ES-I3 (cell line): Measurements from ENCODE around the gene ANKUB1.
"Not testable (repeated sequence)": the region's sequence is repeated elsewhere in the genome, so short reads cannot be mapped to it uniquely, and the experiment has no call there.

Experiments used
- H3K36me3 ChIP-seq: 2 replicates; pipeline ENCODE4 v1.6.1; 2013; ENCODE audit warnings: mild to moderate bottlenecking, low read length, control low read depth, moderate library complexity; ENCODE audit not compliant: insufficient read depth
- H3K4me1 ChIP-seq: 2 replicates; pipeline ENCODE4 v1.6.1; 2013; ENCODE audit warnings: mild to moderate bottlenecking, control low read depth, low read length; ENCODE audit not compliant: insufficient read depth
- H3K9ac ChIP-seq: 2 replicates; pipeline ENCODE4 v1.6.1; 2013; ENCODE audit warnings: low read depth, mild to moderate bottlenecking, low read length, moderate library complexity
- H3K9me3 ChIP-seq: 2 replicates; pipeline ENCODE4 v1.6.1; 2013; ENCODE audit warnings: mild to moderate bottlenecking, low read length, moderate library complexity; ENCODE audit not compliant: control insufficient read depth, insufficient read depth

Gene ANKUB1

DNA sequence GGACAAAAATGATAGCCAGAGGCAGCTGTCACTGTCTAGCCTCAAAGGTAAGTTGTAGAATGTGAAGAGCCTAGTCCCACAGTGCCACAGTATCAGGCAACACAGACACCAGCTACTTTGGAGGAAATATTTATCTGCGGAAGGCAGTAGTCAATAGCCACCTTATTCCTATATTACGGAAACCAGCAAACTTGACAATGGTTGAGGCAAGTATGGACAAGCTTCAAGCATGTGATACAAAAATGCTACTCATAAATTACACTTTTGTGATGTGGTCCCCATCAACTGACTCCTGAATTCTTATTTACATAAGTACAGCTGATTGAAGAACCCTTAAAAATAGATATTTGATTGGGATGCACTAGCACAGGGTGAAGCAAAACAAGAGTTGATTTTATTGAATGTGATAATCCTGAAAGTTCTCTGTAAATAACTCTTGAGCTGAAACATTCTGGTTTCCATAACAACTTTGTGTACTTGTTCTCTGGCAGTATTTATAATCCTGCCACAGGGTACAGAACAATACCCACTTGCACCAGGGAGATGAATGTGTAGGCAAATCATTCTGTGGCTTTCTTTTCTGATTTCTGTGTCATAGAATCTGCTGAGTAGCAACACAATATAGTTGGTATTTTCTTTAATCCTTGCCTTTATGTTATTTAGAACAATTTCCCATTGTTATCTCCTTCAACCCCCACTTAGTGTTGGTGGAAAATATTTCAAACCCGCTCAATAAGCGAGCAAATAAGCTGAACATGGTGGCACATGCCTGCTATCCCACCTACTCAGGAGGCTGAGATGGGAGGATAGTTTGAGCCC, at the start of gene ANKUB1:
Gene ANKUB1, minus strand, starts transcription at position 103 of the 819 bp plus-strand sequence. CDS start 188 bp downstream, outside the sequence.
- Histone ChIP-seq H3K9ac (no peak within 1 kb of the TSS), H3K9me3 (no peaks in the 10 kb centered on the region), H3K4me1 (no peaks in the 10 kb centered on the region)

DNA sequence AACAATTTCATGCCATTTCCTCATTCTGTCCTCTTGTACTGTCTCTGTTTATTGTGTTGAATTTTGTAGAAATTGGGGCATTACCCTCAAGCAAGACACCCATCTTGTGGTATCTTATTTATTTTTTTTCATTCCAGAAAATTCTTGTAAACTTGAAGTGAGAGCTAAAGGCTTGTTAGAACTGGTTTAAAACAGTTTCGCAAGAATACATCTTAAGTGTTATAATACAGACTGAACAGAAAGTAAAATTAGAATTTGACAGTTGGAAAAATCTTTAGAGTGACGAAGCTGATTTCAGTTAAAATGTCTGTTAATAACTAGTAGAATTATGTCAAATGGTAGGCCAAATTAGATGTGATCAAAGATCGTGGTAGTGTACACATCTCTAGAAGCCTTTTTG, 47.5 kb upstream of the ANKUB1 start:
- Histone ChIP-seq H3K9ac (no peak overlapping the region), H3K9me3 (peaks cover 10% of the 10 kb centered on the region), H3K4me1 (no peaks in the 10 kb centered on the region), H3K36me3 (no peaks in the 10 kb centered on the region)

More for the DNA sequence above, at the start of gene ANKUB1:
- no peaks in the 10 kb centered on the region for H3K36me3 ChIP-seq

GRCh38 chr3:149839469-149839868, 47.1 kb upstream of the ANKUB1 start:
- not testable (repeated sequence) for H3K4me1 ChIP-seq, H3K36me3 ChIP-seq, H3K9ac ChIP-seq
- H3K9me3 ChIP-seq, result peaks cover 15% of the 10 kb centered on the region

DNA sequence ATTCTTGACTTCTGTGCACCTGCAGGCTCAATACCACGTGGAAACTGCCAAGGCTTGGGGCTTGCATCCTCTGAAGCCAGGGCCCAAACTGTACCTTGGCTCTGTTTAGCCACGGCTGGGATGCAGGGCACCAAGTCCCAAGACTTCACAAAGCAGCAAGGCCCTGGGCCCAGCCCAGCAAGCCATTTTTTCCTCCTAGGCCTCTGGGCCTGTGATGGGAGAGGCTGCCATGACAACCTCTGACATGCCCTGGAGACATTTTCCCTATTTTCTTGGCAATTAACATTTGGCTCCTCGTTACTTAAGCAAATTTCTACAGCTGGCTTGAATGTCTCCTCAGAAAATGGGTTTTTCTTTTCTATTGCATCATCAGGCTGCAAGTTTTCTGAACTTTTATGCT, 46.1 kb upstream of the ANKUB1 start:
- not testable (repeated sequence) for H3K36me3 ChIP-seq, H3K9ac ChIP-seq, H3K4me1 ChIP-seq
- H3K9me3 ChIP-seq, result peaks cover 20% of the 10 kb centered on the region

DNA sequence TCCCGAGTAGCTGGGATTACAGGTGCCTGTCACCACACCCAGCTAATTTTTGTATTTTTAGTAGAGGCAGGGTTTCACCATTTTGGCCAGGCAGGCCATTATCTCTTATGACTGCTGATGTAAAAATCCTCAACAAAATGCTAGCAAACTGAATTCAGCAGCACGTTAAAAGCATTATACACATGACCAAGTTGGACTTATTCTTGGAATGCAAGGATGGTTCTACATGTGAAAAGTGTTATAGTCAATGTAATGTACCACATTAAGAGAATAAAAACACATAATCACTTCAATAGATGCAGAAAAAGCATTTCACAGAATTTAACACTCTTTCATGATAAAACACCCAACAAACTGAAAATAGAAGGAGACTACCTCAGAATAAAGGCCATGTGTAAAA, 40.9 kb upstream of the ANKUB1 start:
- peaks cover 37% of the 10 kb centered on the region for H3K9me3 ChIP-seq

GRCh38 chr3:149832086-149832485, 39.7 kb upstream of the ANKUB1 start:
- H3K4me1 ChIP-seq, result no peaks in the 10 kb centered on the region
- no peak overlapping the region for H3K9ac ChIP-seq
- peaks cover 30% of the 10 kb centered on the region; the same call in 1 of the 2 replicates for H3K9me3 ChIP-seq
- no peaks in the 10 kb centered on the region for H3K36me3 ChIP-seq

More for the DNA sequence above, 40.9 kb upstream of the ANKUB1 start:
- Histone ChIP-seq H3K36me3 (no peaks in the 10 kb centered on the region), H3K4me1 (no peaks in the 10 kb centered on the region), H3K9ac (no peak overlapping the region)

DNA sequence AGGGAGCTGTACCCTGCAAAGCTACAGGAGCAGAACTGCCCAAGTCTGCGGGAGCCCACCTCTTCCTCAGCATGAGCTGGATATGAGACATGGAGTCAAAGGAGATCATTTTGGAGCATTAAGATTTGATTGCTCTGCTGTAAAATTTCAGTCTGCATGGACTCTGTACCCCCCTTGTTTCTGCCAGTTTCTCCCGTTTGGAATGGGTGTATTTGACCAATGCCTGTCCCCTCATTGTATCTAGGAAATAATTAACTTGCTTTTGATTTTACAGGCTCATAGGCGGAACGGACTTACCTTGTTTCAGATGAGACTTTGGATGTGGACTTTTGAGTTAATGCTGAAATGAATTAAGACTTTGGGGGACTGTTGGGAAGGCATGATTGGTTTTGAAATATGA, 39.0 kb upstream of the ANKUB1 start:
- peaks cover 30% of the 10 kb centered on the region; the same call in 1 of the 2 replicates for H3K9me3 ChIP-seq
- no peak overlapping the region for H3K9ac ChIP-seq

GRCh38 chr3:149830902-149831301, 38.5 kb upstream of the ANKUB1 start:
- Histone ChIP-seq H3K9ac (no peak overlapping the region), H3K36me3 (no peaks in the 10 kb centered on the region), H3K9me3 (peaks cover 30% of the 10 kb centered on the region; the same call in 1 of the 2 replicates), H3K4me1 (no peaks in the 10 kb centered on the region)

More for the DNA sequence above, 39.0 kb upstream of the ANKUB1 start:
- Histone ChIP-seq H3K36me3 (no peaks in the 10 kb centered on the region), H3K4me1 (no peaks in the 10 kb centered on the region)

DNA sequence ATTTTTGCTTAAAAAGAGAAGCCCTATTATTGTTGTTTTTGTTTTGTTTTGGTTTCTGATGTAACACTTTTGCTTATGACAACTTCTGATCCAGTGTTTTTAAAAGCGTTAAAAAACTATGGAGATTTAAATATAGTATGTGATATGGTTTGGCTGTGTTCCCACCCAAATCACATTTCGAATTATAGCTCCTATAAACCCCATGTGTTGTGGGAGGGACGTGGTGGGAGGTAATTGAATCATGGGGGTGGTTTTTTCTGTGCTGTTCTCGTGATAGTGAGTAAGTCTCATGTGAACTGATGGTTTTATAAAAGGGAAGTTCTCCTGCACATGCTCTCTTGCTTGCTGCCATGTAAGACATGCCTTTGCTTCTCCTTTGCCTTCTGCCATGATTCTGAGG, 37.3 kb upstream of the ANKUB1 start:
- not testable (repeated sequence) for H3K36me3 ChIP-seq
- peaks cover 27% of the 10 kb centered on the region; the same call in 1 of the 2 replicates for H3K9me3 ChIP-seq

DNA sequence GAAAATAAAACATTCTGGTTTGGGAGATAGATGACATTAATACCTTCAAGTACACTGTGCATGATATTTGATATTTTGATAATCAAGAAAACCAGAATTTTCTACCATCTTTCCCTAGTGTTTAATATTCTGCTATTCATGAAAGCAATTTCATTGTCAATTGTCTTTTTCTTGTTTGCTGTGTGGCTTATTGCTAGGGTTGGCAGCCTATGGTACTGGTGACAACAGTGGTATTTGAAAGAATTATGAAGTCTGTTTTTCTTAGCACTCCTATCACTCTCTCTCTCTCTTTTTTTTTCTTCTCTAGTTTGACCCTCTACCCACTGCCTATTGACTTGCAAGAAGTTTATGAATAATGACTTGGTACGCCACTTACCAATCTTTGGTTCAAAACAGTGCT, 36.0 kb upstream of the ANKUB1 start:
- H3K9ac ChIP-seq, result no peak overlapping the region
- H3K36me3 ChIP-seq, result no peaks in the 10 kb centered on the region
- H3K4me1 ChIP-seq, result no peaks in the 10 kb centered on the region
- peaks cover 18% of the 10 kb centered on the region; the same call in 1 of the 2 replicates for H3K9me3 ChIP-seq

More for the DNA sequence above, 37.3 kb upstream of the ANKUB1 start:
- not testable (repeated sequence) for H3K4me1 ChIP-seq, H3K9ac ChIP-seq

DNA sequence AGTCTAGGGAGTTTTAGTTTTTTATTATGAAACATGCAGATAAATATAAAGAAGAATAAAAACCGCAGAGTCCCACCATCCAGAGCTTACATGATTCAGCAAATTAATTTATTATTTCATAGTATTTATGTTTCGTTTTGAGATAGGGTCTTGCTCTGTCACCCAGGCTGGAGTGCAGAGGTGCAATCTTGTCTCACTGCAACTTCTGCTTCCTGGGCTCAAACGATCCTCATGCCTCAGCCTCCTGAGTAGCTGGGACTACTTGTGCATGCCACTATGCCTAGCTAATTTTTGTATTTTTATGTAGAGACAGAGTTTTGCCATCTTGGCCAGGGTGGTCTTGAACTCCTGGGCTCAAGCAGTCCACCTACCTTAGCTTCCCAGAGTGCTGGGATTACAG, 34.3 kb upstream of the ANKUB1 start:
- Histone ChIP-seq H3K4me1 (no peaks in the 10 kb centered on the region), H3K9me3 (peaks cover 11% of the 10 kb centered on the region; the same call in 1 of the 2 replicates), H3K9ac (no peak overlapping the region), H3K36me3 (no peaks in the 10 kb centered on the region)

DNA sequence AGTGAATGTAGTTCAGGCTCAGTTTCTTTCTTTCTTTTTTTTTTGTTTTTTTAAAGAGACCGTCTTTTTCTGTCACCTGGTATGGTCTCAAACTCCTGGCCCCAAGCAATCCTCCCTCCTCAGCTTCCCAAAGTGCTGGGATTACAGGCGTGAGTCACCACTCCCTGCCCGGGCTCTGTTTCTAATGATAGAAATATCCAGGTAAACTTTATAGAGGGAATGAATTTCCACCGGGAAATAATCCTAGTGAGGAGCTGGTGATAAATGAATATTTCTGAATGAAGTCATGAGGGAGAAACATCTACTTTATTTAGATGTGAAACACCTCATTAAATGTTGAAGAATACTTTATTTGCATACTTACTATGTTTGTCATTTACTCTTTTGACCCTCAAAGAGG, 27.8 kb upstream of the ANKUB1 start:
- Histone ChIP-seq H3K9me3 (no peaks in the 10 kb centered on the region), H3K36me3 (no peaks in the 10 kb centered on the region), H3K4me1 (peaks cover 9% of the 10 kb centered on the region; the same call in 1 of the 2 replicates), H3K9ac (no peak overlapping the region)

DNA sequence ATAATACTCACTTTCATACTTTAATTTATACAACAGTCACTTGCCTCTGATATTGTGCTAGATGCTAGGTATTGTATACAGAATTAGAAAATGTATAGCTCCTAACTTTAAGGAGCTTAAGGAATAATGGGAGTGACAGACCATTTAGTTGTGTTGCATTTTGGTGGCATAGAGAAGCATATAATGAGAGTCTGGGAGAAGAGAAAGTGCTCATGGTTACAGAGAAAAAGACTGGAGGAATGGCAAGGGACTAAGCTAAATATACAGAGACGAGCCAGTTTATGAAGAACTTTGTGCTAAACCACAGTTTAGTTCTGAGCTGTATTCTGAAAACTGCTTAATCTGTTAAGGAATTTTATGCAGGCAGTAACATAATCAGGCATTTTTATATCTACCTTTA, 27.1 kb upstream of the ANKUB1 start:
- no peak overlapping the region for H3K9ac ChIP-seq
- no peaks in the 10 kb centered on the region for H3K36me3 ChIP-seq
- H3K9me3 ChIP-seq, result no peaks in the 10 kb centered on the region
- H3K4me1 ChIP-seq, result peaks cover 13% of the 10 kb centered on the region

GRCh38 chr3:149816986-149817385, 24.6 kb upstream of the ANKUB1 start:
- Histone ChIP-seq H3K4me1 (peaks cover 16% of the 10 kb centered on the region), H3K9ac (no peak overlapping the region), H3K9me3 (no peaks in the 10 kb centered on the region), H3K36me3 (no peaks in the 10 kb centered on the region)

- Histone ChIP-seq H3K9ac (no peak overlapping the region), H3K4me1 (peaks cover 18% of the 10 kb centered on the region), H3K36me3 (no peaks in the 10 kb centered on the region), H3K9me3 (no peaks in the 10 kb centered on the region)
These were observed 24.0 kb upstream of the ANKUB1 start for GRCh38 chr3:149816311-149816710.
